Peyer's patch (tissue), 4 donors: ENCODE results near the gene PGBD5.

Experiments used
- CTCF ChIP-seq, 6 experiments: fragments of 450-650 bp in 4 of 6; fragments of 200-600 bp in 2 of 6; sonication (generic) in 1 of 6; IDR thresholded peaks; one replicate each; pipeline ENCODE4 v1.5.1; 2017 to 2019; ENCODE audit warnings: antibody characterized with exemption in 6 of 6, mild to moderate bottlenecking in 3 of 6, moderate library complexity in 1 of 6
- POLR2A ChIP-seq, 2 donors: fragments of 450-650 bp; IDR thresholded peaks; one replicate each; pipeline ENCODE4 v1.5.1; 2017; ENCODE audit warnings: antibody characterized with exemption in 2 of 2, mild to moderate bottlenecking in 2 of 2, moderate library complexity in 2 of 2

GRCh38 chr1:230463326-230463725 is 37.2 kb upstream of the PGBD5 start:
- no peak for TF ChIP-seq CTCF (IDR thresholded peaks at IDR 0.05)
- TF ChIP-seq POLR2A (IDR thresholded peaks at IDR 0.05) = no peak
